GM19372 (cell line): Measurements from ENCODE around the gene ZRANB1.

ENCODE experiments used
- ATAC-seq: cut with Tn5 transposase; IDR thresholded peaks from one replicate; pipeline ENCODE4 v1.9.1; 2021; ENCODE audit warnings: mild to moderate bottlenecking, low read depth, moderate library complexity; ENCODE audit not compliant: unreplicated experiment

Gene ZRANB1

GRCh38 chr10:125004571-125005311, 62.8 kb downstream of the ZRANB1 start:
- no peak for ATAC-seq

DNA sequence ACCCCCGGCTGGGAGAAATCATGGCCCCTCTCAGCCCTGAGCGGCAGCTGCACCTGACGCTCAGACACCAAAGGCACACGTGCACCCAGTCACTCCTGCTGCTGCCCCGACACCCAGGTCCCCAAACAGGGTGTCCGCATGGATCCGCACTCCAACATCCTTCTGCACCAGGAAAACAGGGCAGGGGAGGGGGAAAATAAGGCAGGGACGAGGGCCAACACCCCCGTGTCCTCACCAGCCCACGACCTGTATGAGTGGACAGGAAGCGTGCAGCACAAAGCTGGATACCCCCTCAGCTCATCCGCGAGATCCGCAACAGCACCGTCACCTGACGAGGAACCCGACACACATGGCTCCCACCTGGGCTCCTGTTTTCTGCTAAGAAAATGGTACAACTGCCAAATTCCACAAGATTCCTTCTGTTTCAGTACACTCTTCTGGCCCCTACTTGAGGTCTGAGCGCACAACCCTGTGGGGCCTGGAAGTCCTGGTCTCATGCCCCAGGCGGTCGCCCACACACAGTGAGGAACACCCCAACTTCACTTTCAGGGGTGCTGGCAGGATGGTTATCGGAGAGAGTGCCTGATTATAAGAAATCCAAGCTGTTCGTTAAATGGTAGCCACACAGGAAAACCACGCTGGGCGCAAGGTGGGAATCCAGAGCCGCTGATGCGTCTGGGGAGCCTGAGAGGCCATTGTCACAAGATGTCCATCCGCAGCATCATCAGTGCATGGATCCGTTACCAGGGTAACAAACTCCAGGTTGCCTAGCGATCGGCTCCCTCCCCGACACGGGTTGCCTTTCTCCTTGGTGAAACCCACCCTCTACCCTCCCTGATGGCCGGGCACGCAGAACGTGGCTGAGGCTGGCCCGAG, 63.6 kb downstream of the ZRANB1 start:
- ATAC-seq = no peak

GRCh38 chr10:125006188-125006680, 64.3 kb downstream of the ZRANB1 start:
- no peak for ATAC-seq

GRCh38 chr10:125006921-125007426, 65.1 kb downstream of the ZRANB1 start:
- ATAC-seq = no peak

DNA sequence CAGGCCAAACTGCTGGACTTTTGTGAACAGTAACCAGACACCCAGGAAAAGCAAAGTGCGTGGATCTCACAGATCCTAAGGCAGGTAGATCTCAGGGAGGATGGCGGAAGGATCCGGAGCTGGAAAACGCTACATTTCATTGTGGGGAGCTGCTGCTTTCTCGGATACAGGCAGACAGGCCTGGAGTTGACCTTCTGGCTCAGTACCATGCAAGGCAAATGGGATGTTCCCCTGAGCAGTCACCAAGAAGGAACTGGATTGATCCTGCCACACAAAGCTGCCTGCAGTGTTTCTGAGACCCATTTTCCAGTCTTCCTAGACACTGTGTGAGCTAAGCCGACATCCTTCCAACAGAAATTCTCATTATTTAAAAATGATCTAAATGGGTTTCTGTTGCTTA, 65.5 kb downstream of the ZRANB1 start:
- no peak for ATAC-seq

- ATAC-seq = no peak
Measured at GRCh38 chr10:125008689-125009638, 67.0 kb downstream of the ZRANB1 start.

DNA sequence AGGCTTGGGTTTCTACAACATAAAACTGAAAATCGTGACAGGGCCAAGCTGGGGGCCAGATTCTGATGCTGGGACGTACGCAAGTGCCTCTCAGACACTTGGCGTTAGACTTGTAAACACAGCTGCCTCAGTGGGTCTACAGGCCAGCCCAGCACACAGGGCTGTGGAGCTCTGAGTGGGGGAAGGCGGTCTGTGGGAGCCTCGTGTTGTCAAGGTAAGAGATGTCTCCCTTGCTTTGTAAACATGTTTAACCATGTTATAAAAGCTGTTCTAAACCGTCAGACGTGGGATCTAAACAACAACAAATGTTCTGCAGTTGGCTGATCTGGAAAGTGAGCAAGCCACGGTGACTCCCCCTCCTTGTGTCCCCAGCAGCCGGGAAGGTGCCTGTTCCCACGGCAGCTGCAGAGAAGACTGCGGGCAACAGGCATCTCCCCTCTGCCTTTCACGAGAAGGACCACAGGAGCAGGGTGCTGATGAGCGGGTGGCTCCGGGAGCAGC, 67.8 kb downstream of the ZRANB1 start:
- no peak for ATAC-seq

DNA sequence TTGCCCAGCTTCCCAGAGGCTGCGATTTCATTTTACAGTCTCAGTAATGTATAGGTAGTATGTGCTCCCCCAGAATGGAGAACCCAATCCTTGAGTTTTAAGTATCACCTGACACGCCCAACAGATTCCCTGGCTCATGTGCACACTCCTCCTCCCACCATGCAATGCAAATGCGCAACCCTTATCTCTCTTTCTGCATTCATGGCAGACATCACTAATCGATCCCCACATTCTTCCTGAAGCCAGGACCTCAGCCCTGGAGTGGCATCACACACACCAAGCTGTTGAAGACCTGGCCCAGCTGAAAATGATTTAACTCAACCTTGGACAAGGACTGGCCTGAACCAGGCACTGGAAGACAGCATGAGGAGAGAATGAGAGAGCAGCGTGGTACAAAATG, 68.4 kb downstream of the ZRANB1 start:
- ATAC-seq = no peak

DNA sequence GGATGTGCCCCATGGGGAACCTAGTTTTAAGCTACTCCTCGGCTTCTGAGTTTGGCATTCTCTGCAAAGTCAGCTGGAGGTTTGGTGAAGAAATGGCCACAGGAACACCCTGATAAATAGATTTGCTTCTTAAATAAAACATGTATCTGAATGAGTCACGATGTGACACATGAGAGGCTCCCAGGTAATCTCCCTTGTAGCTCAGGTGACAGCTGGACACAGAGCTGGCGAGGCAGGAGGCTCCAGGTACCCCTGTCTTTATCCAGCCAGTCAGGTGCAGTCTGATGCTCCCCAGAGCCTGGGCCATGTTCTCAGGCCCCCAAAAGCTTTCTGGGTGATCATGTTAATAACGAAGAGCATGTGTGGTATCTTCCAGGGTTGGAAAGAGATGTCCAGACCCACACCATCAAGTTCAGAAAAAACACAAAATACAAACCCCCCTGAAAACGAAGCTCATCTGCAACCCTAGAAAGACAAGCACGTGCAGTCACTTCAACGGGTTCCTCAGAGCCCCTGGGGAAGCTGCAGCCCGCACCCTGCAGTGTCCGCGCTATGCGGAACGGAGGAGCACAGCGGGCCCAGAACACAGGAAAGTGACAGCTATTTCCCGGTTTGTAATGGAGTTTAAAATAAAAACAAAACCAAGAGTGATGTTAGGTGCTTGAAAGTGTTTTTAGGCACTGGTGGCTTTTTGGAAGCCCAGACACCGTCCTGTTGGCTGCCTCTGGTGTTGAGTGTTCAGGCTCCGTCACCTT, 69.4 kb downstream of the ZRANB1 start:
- ATAC-seq = no peak

GRCh38 chr10:125011926-125012705, 70.2 kb downstream of the ZRANB1 start:
- ATAC-seq = no peak

DNA sequence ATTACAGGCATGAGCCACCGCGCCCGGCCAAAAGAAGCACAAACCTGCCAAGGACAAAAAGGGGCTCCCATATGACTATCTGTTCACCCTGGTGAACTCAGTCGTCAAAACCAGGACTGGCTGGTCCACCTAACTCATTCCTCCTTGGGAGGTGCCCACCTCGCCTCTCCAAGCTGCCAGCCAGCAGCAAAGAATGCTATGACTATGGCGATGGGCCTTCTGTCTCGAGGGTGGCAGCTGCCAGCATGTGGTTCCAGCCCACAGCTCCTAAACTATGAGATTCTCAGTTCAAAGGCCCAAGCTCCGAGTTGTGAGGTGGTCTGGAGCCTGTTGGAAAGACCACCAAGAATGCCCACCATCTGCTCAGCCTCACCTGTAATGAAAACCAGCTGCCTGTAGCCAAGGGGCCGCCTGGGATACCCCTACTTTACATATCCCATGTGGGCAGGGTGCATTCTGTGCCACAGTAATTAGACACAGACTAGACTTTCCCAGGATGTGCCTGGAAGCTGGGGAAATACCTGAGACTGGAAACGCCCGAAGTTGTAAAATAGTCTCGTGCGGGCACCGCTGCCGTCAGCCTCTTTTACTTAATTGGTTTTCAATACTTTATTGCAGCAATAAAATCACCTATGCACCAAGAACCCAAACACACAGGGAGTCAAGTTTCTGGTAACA, 71.1 kb downstream of the ZRANB1 start:
- no peak for ATAC-seq

- no peak for ATAC-seq
Measured at GRCh38 chr10:125013529-125013872, 71.6 kb downstream of the ZRANB1 start.

- no peak for ATAC-seq
Measured at GRCh38 chr10:125014086-125014830, 72.3 kb downstream of the ZRANB1 start.

DNA sequence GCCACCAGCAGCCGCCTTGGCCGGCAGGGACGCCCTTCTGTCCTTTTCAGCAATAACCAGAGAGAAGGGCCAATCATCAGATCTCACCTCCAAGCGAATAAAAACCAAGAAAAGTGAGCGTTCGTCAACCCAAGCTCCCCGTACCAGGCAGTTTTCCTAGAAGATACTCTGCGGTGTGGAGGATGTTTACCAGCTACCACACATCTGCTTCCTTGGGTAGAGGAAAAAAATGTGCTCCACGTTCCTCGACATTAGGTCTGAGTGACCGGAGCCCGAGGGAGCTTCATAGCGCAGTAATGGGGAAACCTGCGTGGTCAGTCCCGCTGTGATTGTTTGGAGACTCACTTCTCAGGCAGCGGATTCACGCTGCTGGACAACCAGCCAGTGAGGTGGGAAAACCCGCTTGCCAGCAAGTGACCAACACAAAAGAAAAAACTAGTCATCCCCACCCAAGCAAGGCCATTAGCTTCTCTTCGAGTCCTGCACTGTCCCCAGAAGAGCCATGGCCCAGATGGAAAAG, 73.0 kb downstream of the ZRANB1 start:
- no peak for ATAC-seq

GRCh38 chr10:125015356-125015944, 73.5 kb downstream of the ZRANB1 start:
- no peak for ATAC-seq

DNA sequence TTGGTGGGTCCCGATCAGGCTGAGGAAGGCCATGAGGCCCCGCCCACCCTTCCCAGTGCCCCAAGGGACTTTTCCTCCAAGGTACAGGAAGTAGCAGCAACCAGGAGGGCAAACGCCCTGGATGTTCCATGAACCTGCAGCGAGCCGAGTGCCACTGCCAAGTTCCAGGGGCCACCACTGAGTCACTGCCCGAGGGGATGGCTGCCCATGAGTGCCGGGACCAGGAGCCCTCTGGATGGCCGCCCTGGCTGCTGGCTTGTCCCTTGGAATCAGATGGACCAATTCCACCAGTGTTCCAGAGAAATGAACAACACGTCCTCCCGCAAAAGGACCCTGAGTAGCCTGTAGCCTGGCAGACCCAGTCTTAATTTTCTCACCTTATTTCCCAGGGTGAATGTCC, 74.2 kb downstream of the ZRANB1 start:
- no peak for ATAC-seq
